Mesenchymal stem cell (in vitro differentiated cells and primary cell): ENCODE measurements around the gene PGA3.

Experiments used
- DNase-seq: peaks from one replicate; pipeline ENCODE4 v3.0.0-alpha.2; 2013
- H2AFZ ChIP-seq: one replicate; pipeline ENCODE4 v1.6.1; 2013; ENCODE audit warnings: low read depth, mild to moderate bottlenecking, control low read depth, inconsistent platforms, low read length, moderate library complexity
- H2AK5ac ChIP-seq: 2 replicates; pipeline ENCODE4 v1.6.1; 2013; ENCODE audit warnings: low read length, moderate library complexity, mild to moderate bottlenecking, inconsistent platforms; ENCODE audit not compliant: severe bottlenecking
- H2BK120ac ChIP-seq: one replicate; pipeline ENCODE4 v1.6.1; 2013; ENCODE audit warnings: low read depth, mild to moderate bottlenecking, inconsistent platforms, low read length, moderate library complexity
- H2BK12ac ChIP-seq, 2 experiments: one replicate each; pipeline ENCODE4 v1.6.1; 2013; ENCODE audit warnings: inconsistent platforms in 2 of 2, low read length in 2 of 2, mild to moderate bottlenecking in 2 of 2, moderate library complexity in 2 of 2, control low read depth in 1 of 2
- H2BK15ac ChIP-seq: one replicate; pipeline ENCODE4 v1.6.1; 2013; ENCODE audit warnings: mild to moderate bottlenecking, low read depth, inconsistent platforms; ENCODE audit not compliant: poor library complexity, severe bottlenecking
- H2BK5ac ChIP-seq: 2 replicates; pipeline ENCODE4 v1.6.1; 2013; ENCODE audit warnings: low read depth, mild to moderate bottlenecking, low read length, control low read depth, inconsistent platforms; ENCODE audit not compliant: poor library complexity, severe bottlenecking
- H3K14ac ChIP-seq, 2 experiments: one replicate each; pipeline ENCODE4 v1.6.1; 2013; ENCODE audit warnings: inconsistent platforms in 2 of 2, low read length in 2 of 2, control low read depth in 1 of 2, mild to moderate bottlenecking in 1 of 2, moderate library complexity in 1 of 2
- H3K18ac ChIP-seq, 2 experiments: one replicate each; pipeline ENCODE4 v1.6.1; 2013; ENCODE audit warnings: inconsistent platforms in 2 of 2, low read length in 2 of 2, control low read depth in 1 of 2, low read depth in 1 of 2, mild to moderate bottlenecking in 1 of 2
- H3K23ac ChIP-seq, 2 experiments: one replicate each; pipeline ENCODE4 v1.6.1; 2013; ENCODE audit warnings: inconsistent platforms in 2 of 2, low read length in 2 of 2, mild to moderate bottlenecking in 2 of 2, moderate library complexity in 2 of 2, control low read depth in 1 of 2
- H3K27ac ChIP-seq: 2 replicates; pipeline ENCODE4 v1.5.1; 2013; ENCODE audit warnings: mild to moderate bottlenecking, moderate library complexity, low read length, control low read depth, inconsistent platforms; ENCODE audit not compliant: poor library complexity, severe bottlenecking
- H3K27me3 ChIP-seq, 2 experiments: 2 replicates each; pipeline versions ENCODE4 v1.6.1 to v1.7.0; 2013; ENCODE audit warnings: low read length in 2 of 2, mild to moderate bottlenecking in 2 of 2, moderate library complexity in 2 of 2, control low read depth in 1 of 2, inconsistent platforms in 1 of 2; ENCODE audit not compliant: control insufficient read depth in 1 of 2, insufficient read depth in 1 of 2
- H3K36me3 ChIP-seq, 2 experiments: 2 replicates each; pipeline versions ENCODE4 v1.6.1 to v1.7.0; 2013; ENCODE audit warnings: low read length in 2 of 2, control low read depth in 1 of 2, inconsistent platforms in 1 of 2, low read depth in 1 of 2, mild to moderate bottlenecking in 1 of 2; ENCODE audit not compliant: insufficient read depth in 2 of 2, control insufficient read depth in 1 of 2
- H3K4ac ChIP-seq, 2 experiments: one replicate each; pipeline ENCODE4 v1.6.1; 2013; ENCODE audit warnings: inconsistent platforms in 2 of 2, low read length in 2 of 2, mild to moderate bottlenecking in 2 of 2, moderate library complexity in 2 of 2, control low read depth in 1 of 2, low read depth in 1 of 2
- H3K4me1 ChIP-seq: 2 replicates; pipeline ENCODE4 v1.6.1; 2013; ENCODE audit warnings: low read depth, low read length, control low read depth; ENCODE audit not compliant: control insufficient read depth, insufficient read depth
- H3K4me2 ChIP-seq: 2 replicates; pipeline ENCODE4 v1.6.1; 2013; ENCODE audit warnings: low read length, mild to moderate bottlenecking, inconsistent platforms; ENCODE audit not compliant: poor library complexity, severe bottlenecking
- H3K4me3 ChIP-seq, 2 experiments: 2 replicates each; pipeline versions ENCODE4 v1.5.1 to v1.7.0; 2013; ENCODE audit warnings: low read length in 2 of 2, mild to moderate bottlenecking in 2 of 2, control low read depth in 1 of 2, low read depth in 1 of 2; ENCODE audit not compliant: insufficient read depth in 1 of 2
- H3K79me1 ChIP-seq: replicated peaks from 2 replicates; pipeline ENCODE4 v1.6.1; 2013; ENCODE audit warnings: mild to moderate bottlenecking, control low read depth, low read length, inconsistent platforms; ENCODE audit not compliant: poor library complexity, severe bottlenecking
- H3K9ac ChIP-seq: 2 replicates; pipeline ENCODE4 v1.7.0; 2013; ENCODE audit warnings: mild to moderate bottlenecking, low read length, moderate library complexity
- H3K9me3 ChIP-seq: 2 replicates; pipeline ENCODE4 v1.7.0; 2013; ENCODE audit warnings: mild to moderate bottlenecking, low read length; ENCODE audit not compliant: control insufficient read depth
- H4K8ac ChIP-seq: one replicate; pipeline ENCODE4 v1.6.1; 2013; ENCODE audit warnings: inconsistent platforms, mild to moderate bottlenecking, low read length, moderate library complexity
- H4K91ac ChIP-seq: one replicate; pipeline ENCODE4 v1.6.1; 2013; ENCODE audit warnings: mild to moderate bottlenecking, low read length, inconsistent platforms
- WGBS: methylation state at CpG from one replicate; pipeline ENCODE4 v1.1.7; 2013; ENCODE audit warnings: mixed read lengths; 5-methylcytosine and 5-hydroxymethylcytosine counted together

Gene PGA3

GRCh38 chr11:61161190-61162091, 41.9 kb upstream of the PGA3 start, which contains the start of gene VPS37C:
Gene VPS37C, minus strand, starts transcription at chr11:61161426. Its CDS starts 22,597 bp downstream, at chr11:61138829.
- Histone ChIP-seq H3K4me1 (peaks cover 6% of the 10 kb centered on the region), H2BK5ac (peak within 1 kb of the TSS; percentile 84), H3K27me3 (no peaks in the 10 kb centered on the region), H4K8ac (peak within 1 kb of the TSS; percentile 93), H2BK15ac (peak within 1 kb of the TSS; percentile 78), H3K4ac (peak within 1 kb of the TSS; percentile 88 to 93), H3K23ac (peak within 1 kb of the TSS in 1 of 2 experiments; percentile 36), H3K4me3 (peak within 1 kb of the TSS; percentile 84 to 91), H3K9me3 (no peaks in the 10 kb centered on the region), H2AK5ac (peak within 1 kb of the TSS; percentile 37), H3K79me1 (no peaks in the 10 kb centered on the region), H2BK120ac (peak within 1 kb of the TSS; percentile 87), H2AFZ (peak within 1 kb of the TSS; percentile 75), H4K91ac (peak within 1 kb of the TSS; percentile 88), H2BK12ac (peak within 1 kb of the TSS; percentile 35 to 91), H3K36me3 (peaks cover 3 to 13% of the 10 kb centered on the region in 2 experiments), H3K14ac (peak within 1 kb of the TSS in 1 of 2 experiments; percentile 80), H3K27ac (peak within 1 kb of the TSS; percentile 73), H3K4me2 (peak within 1 kb of the TSS; percentile 73), H3K18ac (peak within 1 kb of the TSS; percentile 84 to 99), H3K9ac (peak within 1 kb of the TSS; percentile 92)
- WGBS = under 1% methylated on average over 59 of the region's 85 CpGs
- peak; percentile 90 for DNase-seq

GRCh38 chr11:61162092-61162941, 41.0 kb upstream of the PGA3 start:
- no peak overlapping the region for H3K23ac ChIP-seq
- no peak overlapping the region for H3K27ac ChIP-seq
- peak overlapping the region in 1 of 2 experiments; percentile 91 for H3K4me3 ChIP-seq
- H4K91ac ChIP-seq = no peak overlapping the region
- H2BK12ac ChIP-seq = no peak overlapping the region
- peak overlapping the region; percentile 92 for H3K9ac ChIP-seq
- no peak overlapping the region for H2AFZ ChIP-seq
- H3K18ac ChIP-seq = no peak overlapping the region
- H2BK5ac ChIP-seq = no peak overlapping the region
- H2AK5ac ChIP-seq = no peak overlapping the region
- no peak overlapping the region for H2BK15ac ChIP-seq
- peaks cover 3 to 5% of the 10 kb centered on the region in 2 experiments for H3K36me3 ChIP-seq
- no peaks in the 10 kb centered on the region for H3K9me3 ChIP-seq
- no peak overlapping the region for H2BK120ac ChIP-seq
- H3K4me1 ChIP-seq = peaks cover 6% of the 10 kb centered on the region
- no peak overlapping the region for H3K4ac ChIP-seq
- DNase-seq = peak; percentile 17
- H3K4me2 ChIP-seq = peak overlapping the region; percentile 73
- H4K8ac ChIP-seq = peak overlapping the region; percentile 28
- 79% methylated on average over 6 of the region's 8 CpGs for WGBS
- H3K79me1 ChIP-seq = no peaks in the 10 kb centered on the region
- no peak overlapping the region for H3K14ac ChIP-seq
- no peaks in the 10 kb centered on the region for H3K27me3 ChIP-seq

GRCh38 chr11:61163021-61163420, 40.3 kb upstream of the PGA3 start:
- Histone ChIP-seq H2BK12ac (no peak overlapping the region), H2AK5ac (no peak overlapping the region), H4K91ac (no peak overlapping the region), H3K36me3 (no peaks in the 10 kb centered on the region), H3K9ac (no peak overlapping the region), H2BK120ac (no peak overlapping the region), H3K14ac (no peak overlapping the region), H3K18ac (no peak overlapping the region), H3K4ac (no peak overlapping the region), H3K79me1 (no peaks in the 10 kb centered on the region), H4K8ac (peak overlapping the region; percentile 9), H3K4me3 (no peak overlapping the region), H2BK15ac (no peak overlapping the region), H2BK5ac (no peak overlapping the region), H3K27me3 (no peaks in the 10 kb centered on the region), H3K4me1 (peaks cover 4% of the 10 kb centered on the region), H3K9me3 (no peaks in the 10 kb centered on the region), H3K27ac (no peak overlapping the region), H3K4me2 (no peak overlapping the region), H2AFZ (no peak overlapping the region), H3K23ac (no peak overlapping the region)
- DNase-seq = no peak
- whole genome bisulfite sequencing = 82% methylated on average over 4 of the region's 4 CpGs
